PFSK-1 (cell line): Measurements from ENCODE around the gene HAGHL.

Experiments used
- FOXP2 ChIP-seq: optimal IDR thresholded peaks from 2 replicates; pipeline ENCODE3; 2011; ENCODE audit warnings: borderline replicate concordance, control low read depth, inconsistent platforms; ENCODE audit not compliant: insufficient read depth; ENCODE audit errors: extremely low read length, extremely low read depth
- POLR2AphosphoS5 ChIP-seq: IDR thresholded peaks from 2 replicates; pipeline ENCODE4 v1.6.1; 2012; ENCODE audit warnings: low read depth, mild to moderate bottlenecking, control low read depth, low read length, moderate library complexity
- SIN3A ChIP-seq: IDR thresholded peaks from 2 replicates; pipeline ENCODE4 v1.6.1; 2012; ENCODE audit warnings: mild to moderate bottlenecking, low read length, moderate library complexity, borderline replicate concordance; ENCODE audit not compliant: insufficient read depth
- TAF1 ChIP-seq: IDR thresholded peaks from 2 replicates; pipeline ENCODE4 v1.6.1; 2012; ENCODE audit warnings: low read length, control low read depth, borderline replicate concordance; ENCODE audit not compliant: insufficient read depth
- TF ChIP-seq, protein P1 (sequence below), 2 experiments: IDR thresholded peaks; 2 replicates each; pipeline versions ENCODE4 v1.6.1 to v1.8.0; 2011 to 2012; ENCODE audit warnings: low read depth in 2 of 2, low read length in 2 of 2, control low read depth in 1 of 2, inconsistent platforms in 1 of 2, mild to moderate bottlenecking in 1 of 2, moderate library complexity in 1 of 2; ENCODE audit not compliant: insufficient read depth in 1 of 2

HAGHL gene

DNA sequence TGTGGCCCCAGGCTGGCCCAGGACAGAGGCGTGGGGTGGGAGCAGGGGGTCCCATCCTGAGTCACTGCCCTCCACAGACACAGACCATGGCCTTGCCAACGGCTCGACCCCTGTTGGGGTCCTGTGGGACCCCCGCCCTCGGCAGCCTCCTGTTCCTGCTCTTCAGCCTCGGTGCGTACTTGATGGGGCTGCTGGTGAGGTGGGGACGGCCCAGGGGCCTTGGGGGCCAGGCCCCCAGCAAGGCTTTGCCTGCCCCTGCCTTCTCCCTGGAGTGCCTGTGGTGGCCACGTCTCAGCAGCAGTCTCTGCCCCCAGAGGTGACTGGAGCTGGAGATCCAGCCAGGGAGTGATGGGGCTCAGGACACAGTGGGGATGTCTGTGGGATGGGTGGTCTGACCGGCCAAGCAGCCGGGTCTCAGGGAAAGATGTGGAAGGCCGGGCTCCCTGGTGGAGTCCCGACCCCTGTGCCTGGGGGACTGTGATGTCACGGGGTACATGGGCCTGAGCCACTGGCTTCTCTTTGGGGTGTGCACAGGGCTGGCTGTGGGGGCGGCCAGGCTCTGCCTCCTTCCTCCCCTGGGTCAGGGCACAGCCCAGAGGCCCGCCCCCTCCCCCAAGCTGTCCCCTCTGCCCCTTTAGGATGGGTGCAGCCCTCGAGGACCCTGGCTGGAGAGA is 35.8 kb downstream of the HAGHL start:
- TF ChIP-seq TAF1 (no peak), POLR2AphosphoS5 (no peak), SIN3A (no peak), FOXP2 (no peak)
- TF ChIP-seq, protein P1, sequence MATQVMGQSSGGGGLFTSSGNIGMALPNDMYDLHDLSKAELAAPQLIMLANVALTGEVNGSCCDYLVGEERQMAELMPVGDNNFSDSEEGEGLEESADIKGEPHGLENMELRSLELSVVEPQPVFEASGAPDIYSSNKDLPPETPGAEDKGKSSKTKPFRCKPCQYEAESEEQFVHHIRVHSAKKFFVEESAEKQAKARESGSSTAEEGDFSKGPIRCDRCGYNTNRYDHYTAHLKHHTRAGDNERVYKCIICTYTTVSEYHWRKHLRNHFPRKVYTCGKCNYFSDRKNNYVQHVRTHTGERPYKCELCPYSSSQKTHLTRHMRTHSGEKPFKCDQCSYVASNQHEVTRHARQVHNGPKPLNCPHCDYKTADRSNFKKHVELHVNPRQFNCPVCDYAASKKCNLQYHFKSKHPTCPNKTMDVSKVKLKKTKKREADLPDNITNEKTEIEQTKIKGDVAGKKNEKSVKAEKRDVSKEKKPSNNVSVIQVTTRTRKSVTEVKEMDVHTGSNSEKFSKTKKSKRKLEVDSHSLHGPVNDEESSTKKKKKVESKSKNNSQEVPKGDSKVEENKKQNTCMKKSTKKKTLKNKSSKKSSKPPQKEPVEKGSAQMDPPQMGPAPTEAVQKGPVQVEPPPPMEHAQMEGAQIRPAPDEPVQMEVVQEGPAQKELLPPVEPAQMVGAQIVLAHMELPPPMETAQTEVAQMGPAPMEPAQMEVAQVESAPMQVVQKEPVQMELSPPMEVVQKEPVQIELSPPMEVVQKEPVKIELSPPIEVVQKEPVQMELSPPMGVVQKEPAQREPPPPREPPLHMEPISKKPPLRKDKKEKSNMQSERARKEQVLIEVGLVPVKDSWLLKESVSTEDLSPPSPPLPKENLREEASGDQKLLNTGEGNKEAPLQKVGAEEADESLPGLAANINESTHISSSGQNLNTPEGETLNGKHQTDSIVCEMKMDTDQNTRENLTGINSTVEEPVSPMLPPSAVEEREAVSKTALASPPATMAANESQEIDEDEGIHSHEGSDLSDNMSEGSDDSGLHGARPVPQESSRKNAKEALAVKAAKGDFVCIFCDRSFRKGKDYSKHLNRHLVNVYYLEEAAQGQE (IDR thresholded peaks at IDR 0.05; ENCODE audit: insufficient read depth in 1 of 2, low read depth in 2 of 2, low read length in 2 of 2) = no peak

DNA sequence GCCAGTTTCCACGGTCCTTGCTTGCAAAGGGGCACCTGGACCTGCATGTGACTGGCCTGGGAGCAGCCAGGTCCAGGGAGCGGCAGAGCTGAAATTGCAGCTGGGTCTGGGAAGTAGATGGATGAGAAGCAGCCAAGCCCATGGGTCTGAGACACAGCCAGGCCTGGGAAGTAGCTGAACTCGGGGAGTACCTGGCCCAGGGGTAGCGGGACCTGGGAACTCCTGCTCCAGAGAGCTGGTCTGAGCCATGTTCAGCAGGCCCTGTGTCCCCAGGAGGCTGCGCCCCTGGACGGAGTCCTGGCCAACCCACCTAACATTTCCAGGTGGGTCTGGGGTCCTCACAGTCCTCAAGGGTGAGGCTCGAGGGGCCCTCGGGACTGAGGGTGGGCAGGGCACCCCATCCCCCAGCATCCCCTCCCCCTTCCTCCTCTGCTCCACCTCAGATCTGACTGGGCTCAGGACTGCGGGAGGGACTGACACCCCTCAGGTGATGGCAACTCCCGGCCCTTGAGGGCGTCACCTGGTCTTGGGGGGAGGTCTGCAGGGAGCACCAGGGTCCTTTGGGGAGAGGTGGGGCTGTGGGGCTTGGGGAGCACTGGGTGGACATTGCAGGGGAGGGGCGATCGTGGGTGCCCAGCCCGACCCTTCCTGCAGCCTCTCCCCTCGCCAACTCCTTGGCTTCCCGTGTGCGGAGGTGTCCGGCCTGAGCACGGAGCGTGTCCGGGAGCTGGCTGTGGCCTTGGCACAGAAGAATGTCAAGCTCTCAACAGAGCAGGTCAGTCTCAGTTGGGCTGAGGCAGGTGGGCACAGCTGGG is 36.7 kb downstream of the HAGHL start:
- TF ChIP-seq FOXP2 (no peak), POLR2AphosphoS5 (no peak), TAF1 (no peak), SIN3A (no peak)
- TF ChIP-seq, protein P1 (IDR thresholded peaks at IDR 0.05; ENCODE audit: insufficient read depth in 1 of 2, low read depth in 2 of 2, low read length in 2 of 2) = no peak

DNA sequence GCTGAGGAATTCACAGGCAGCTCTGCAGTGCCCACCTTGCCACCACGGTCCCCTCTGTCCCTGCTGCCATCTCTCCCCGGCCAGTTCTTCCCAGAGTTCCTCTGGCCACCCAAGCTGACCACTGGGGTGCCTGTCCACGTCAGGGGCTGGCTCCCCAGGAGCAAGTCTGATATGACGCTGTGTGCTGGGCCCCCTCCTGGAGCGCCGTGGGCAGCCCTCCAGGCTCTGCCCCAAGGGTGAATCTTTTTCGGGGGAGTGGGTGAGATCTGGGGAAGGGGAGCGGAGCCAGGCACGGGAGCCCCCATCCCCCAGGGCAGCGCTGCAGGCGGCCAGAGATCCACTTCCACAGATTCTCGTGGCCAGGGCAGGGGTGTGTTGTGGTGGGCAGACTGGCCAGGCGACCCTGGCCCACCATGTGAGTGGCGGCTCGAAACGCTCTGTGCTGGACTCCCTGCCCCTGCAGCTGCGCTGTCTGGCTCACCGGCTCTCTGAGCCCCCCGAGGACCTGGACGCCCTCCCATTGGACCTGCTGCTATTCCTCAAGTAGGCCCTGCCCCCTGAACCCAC is 37.4 kb downstream of the HAGHL start:
- TF ChIP-seq SIN3A (no peak), TAF1 (no peak), POLR2AphosphoS5 (no peak), FOXP2 (no peak)
- TF ChIP-seq, protein P1 (IDR thresholded peaks at IDR 0.05; ENCODE audit: insufficient read depth in 1 of 2, low read depth in 2 of 2, low read length in 2 of 2) = no peak

DNA sequence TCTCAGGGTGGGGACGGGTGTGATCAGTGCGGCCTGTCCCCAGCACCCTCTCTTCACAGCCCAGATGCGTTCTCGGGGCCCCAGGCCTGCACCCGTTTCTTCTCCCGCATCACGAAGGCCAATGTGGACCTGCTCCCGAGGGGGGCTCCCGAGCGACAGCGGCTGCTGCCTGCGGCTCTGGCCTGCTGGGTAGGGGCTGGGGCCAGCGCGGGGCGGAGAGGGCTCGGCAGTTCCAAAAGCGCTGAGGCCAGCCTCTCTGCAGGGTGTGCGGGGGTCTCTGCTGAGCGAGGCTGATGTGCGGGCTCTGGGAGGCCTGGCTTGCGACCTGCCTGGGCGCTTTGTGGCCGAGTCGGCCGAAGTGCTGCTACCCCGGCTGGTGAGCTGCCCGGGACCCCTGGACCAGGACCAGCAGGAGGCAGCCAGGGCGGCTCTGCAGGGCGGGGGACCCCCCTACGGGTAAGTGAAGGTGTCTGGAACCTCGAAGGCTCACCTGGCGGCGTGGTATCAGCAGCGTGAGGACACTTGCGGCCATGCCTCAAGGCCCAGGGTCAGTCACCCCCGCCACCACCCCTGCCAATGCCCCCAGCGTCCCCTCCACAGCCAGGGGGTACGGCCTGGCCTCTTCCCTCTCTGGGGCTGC is 38.1 kb downstream of the HAGHL start:
- TF ChIP-seq SIN3A (no peak), POLR2AphosphoS5 (no peak), FOXP2 (no peak), TAF1 (no peak)
- TF ChIP-seq, protein P1 (IDR thresholded peaks at IDR 0.05; ENCODE audit: insufficient read depth in 1 of 2, low read depth in 2 of 2, low read length in 2 of 2) = no peak
